ENCODE measurements around the gene TGM1.
"Not testable (repeated sequence)": the region's sequence is repeated elsewhere in the genome, so short reads cannot be mapped to it uniquely, and the experiment has no call there.

TGM1 gene

GRCh38 chr14:24232121-24232644, 30.8 kb downstream of the TGM1 start, which contains the start of gene NEDD8:
NEDD8 (minus strand) TSS chr14:24232367; CDS start chr14:24232267, 100 bp downstream.
- DNase-seq = peak; percentile 83

DNA sequence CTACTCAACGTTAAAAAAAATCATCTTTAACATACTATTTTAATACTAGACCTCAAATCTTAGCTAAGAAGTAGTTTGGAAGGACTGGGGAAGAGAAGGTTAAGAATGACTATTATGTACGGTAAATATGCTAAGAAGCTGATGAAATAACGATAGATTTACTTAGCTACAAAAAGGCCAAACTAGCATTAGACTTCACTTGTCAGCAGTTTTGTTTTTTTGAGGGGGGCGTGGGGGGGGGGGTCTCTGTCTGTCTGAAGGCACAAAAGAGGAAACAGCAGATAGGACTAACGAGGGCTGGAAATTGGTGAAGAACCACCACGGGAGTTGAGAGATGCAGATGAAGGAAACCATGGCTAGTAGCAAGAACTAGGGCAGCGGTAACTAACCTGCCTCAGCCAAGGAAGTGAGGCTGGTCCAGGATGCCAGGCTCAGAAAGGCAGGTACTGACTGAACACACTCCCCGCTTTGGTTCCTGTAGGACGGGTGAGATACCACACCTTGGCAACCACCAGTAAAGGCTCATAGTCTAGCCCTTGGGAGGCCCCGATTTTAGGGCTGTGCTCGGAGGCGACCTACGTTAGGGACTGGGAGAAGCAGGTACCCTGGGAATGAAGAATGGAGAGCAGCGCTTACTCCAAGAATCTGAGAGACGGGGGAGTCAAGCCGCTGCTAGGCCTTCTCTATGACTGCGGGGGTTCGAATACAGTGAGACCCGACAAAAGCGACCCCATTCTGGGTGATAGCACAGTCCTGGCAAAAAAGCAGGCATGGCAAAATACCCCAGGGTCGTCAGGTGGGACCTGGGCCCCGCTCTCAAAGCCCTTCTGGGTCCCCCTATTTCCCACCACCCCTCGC, 31.5 kb downstream of the TGM1 start:
- DNase-seq = no peak

- DNase-seq = no peak
Observed at GRCh38 chr14:24228902-24229301, 34.1 kb downstream of the TGM1 start.

GRCh38 chr14:24226473-24226872, 36.5 kb downstream of the TGM1 start:
- DNase-seq = no peak

GRCh38 chr14:24224618-24225071, 38.3 kb downstream of the TGM1 start:
- no peak for DNase-seq

DNA sequence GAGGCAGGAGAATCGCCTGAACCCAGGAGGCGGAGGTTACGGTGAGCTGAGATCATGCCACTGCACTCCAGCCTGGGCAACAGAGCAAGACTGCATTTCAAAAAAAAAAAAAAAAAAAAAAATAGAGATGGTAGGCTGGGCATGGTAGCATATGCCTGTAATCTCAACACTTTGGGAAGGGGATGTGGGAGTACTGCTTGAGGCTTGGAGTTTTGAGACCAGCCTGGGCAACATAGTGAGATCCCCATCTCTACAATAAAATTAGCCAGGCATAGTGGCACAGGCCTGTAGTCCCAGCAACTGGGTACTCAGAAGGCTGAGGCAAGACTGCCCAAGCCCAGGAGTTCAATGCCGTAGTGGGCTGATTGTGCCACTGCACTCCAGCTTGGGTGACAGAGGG, 40.0 kb downstream of the TGM1 start:
- DNase-seq = not testable (repeated sequence)

DNA sequence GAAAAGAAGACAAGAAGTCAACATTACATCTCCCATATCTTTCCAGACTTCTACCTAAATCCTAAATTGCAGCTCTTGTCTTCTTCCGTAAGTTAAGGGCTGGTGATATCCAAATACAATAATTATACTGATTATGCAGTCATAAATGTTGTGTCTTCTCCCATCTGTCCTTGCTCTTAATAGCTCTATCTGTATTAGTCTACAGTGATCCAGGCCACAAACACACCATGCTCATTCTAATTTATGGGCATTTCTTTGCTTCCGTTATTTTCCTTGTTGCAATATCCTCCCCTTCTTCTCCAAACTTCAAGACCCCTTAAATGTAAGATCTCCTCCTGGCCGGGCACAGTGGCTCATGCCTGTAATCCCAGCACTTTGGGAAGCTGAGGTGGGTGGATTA, 43.5 kb downstream of the TGM1 start:
- no peak for DNase-seq

DNA sequence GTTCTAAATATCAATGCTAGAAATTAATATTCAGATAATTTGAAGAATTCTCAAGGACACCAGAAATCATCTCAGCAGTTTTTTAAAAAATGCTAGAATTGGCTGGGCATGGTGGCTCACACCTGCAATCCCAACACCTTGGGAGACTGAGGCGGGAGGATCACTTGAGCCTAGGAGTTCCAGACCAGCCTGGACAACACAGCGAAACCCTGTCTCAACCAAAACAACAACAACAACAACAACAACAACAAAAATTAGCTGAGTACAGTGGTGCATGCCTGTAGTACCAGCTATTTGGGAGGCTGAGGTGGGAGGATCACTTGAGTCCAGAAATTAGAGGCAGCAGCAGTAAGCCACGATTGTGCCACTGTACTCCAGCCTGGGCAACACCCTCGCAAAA, 43.9 kb downstream of the TGM1 start:
- DNase-seq = no peak

DNA sequence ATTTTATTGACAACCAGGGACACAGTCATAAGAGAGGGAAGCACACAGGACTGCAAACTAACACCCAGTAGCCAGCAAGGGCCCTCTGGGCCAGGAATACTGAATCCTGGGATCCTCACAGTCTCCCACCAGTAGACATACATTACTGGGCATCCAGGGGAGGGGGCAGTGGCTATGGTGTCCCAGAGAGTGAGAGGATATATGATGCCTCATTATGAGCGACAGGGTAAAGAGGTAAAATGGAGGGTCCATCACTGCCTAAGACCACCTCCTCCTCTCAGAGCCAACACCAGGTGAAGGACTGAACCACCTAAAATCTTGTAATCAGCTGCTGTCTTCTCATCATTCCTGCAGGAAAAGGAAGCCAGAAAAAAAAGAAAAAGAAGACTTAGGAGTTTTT, 46.1 kb downstream of the TGM1 start:
- DNase-seq = not testable (repeated sequence)

DNA sequence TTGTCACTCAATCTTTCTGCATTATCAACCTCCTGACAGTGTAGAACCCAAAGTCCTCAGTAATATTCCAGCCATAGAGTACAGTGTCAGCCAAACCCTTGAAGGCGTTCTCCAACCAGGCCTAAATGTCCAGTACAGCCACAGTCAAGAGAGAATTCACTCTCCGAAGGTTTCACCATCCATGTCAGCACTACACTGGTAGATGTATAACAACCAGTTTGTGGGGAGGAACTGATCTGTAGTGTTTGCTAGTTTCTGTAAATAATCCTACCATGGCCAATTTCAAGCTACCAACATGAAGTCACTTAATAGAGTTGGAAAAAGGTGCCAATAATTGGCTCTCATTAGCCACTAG, 46.7 kb downstream of the TGM1 start:
- no peak for DNase-seq

- peak; percentile 78 for DNase-seq
Observed at GRCh38 chr14:24215495-24216344, 47.3 kb downstream of the TGM1 start, which contains the start of gene MDP1. MDP1 (minus strand) TSS chr14:24216066; CDS start chr14:24215955, 111 bp downstream.

- DNase-seq = no peak
Observed at GRCh38 chr14:24213866-24214662, 48.9 kb downstream of the TGM1 start.

- DNase-seq = peak; percentile 91
Observed at GRCh38 chr14:24212924-24213865, 49.8 kb downstream of the TGM1 start, which contains the start of gene CHMP4A. CHMP4A (minus strand) TSS chr14:24213488; CDS start chr14:24213439, 49 bp downstream.

- DNase-seq = no peak
Observed at GRCh38 chr14:24211311-24211710, 51.7 kb downstream of the TGM1 start.

DNA sequence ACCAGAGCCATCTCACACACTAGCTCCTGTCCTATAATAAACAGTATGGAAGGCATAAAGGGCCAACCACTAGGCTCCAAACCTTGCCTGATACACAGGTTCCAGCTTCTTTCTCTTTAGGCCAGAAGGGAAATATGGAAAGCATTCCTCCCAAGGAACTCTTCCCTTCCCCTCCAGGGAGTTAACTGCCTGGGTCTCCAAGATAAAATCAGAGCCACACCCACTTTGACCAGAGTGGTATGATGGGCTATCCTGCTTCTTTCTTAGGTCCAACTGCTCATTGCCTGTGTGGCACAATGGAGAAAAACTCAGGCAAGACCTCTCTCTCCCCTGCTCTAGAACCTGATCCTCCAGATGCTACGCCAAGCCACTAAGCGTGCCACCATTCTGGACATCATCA, 55.4 kb downstream of the TGM1 start:
- DNase-seq = no peak

DNA sequence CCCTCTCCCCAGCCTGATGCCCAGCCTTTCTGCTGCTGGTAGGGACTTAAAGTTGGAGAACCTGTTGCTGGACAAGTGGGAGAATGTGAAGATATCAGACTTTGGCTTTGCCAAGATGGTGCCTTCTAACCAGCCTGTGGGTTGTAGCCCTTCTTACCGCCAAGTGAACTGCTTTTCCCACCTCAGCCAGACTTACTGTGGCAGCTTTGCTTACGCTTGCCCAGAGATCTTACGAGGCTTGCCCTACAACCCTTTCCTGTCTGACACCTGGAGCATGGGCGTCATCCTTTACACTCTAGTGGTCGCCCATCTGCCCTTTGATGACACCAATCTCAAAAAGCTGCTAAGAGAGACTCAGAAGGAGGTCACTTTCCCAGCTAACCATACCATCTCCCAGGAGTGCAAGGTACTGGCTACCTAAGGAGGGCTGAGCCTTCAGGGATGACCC, 55.8 kb downstream of the TGM1 start:
- no peak for DNase-seq

DNA sequence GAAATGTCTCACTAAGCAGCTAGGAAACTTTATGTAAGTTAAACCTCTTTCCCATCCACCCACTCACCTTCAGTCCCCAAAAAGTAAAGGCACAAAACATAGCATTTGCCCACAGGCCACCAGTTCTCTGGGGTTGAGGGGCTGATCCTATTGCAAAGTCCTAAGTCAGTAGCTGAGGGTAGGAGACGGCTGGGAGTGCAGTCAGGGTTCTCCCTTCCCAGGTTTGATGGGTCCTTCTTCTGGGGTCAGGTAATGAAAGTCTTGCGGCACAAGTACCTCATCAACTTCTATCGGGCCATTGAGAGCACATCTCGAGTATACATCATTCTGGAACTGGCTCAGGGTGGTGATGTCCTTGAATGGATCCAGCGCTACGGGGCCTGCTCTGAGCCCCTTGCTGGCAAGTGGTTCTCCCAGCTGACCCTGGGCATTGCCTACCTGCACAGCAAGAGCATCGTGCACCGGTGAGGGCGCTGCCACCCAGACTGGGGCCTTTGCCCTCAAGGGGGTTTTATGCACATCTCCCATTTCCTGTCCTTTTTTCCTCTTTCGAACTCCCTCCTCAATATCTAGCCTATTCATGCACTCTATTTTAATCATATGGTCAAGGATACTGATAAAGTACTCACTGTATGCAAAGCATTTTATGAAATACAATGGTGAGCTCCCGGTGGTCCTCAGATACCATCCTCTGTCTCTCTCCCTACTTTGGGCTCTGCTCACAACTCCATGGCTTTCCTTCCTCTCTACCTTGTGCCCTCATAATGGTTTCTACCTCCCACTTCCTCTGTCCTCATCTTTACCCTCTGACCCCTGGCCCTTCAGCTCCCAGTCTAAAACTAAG, 56.5 kb downstream of the TGM1 start:
- DNase-seq = no peak

GRCh38 chr14:24204163-24205146, 58.5 kb downstream of the TGM1 start:
- DNase-seq = no peak
